Breast epithelium (tissue), 3 donors: ENCODE results near the gene SLC26A11.

Experiments used
- CTCF ChIP-seq, 3 donors: fragments of 450-650 bp; IDR thresholded peaks; one replicate each; pipeline ENCODE4 v1.5.1; 2016 to 2017; ENCODE audit warnings: antibody characterized with exemption in 3 of 3, mild to moderate bottlenecking in 3 of 3, moderate library complexity in 3 of 3
- POLR2A ChIP-seq: fragments of 450-650 bp; IDR thresholded peaks from one replicate; pipeline ENCODE4 v1.6.1; 2016; ENCODE audit warnings: antibody characterized with exemption, mild to moderate bottlenecking, moderate library complexity
- POLR2AphosphoS5 ChIP-seq, 3 donors: sonication (generic); formaldehyde crosslinking; IDR thresholded peaks; one replicate each; pipeline ENCODE4 v1.6.1; 2017; ENCODE audit warnings: antibody characterized with exemption in 3 of 3

DNA sequence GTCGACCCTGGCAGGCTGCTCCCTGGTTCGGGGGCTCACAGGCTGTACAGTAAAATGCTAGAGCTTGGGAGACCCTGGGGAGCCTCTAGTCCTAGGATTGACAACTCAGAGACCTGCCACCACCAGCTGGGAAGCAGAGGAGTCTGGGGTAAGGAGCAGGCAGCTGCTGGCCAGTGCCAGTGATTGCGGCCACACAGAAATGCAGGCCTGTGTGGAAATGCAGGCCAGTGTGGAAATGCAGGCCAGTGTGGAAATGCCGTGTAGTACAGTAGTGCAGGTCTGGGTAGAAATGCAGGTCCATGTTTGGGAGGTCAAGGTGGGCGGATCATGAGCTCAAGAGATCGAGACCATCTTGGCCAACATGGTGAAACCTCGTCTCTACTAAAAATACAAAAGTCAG is 23.6 kb upstream of the SLC26A11 start:
- no peak for TF ChIP-seq CTCF (IDR thresholded peaks at IDR 0.05)
- TF ChIP-seq POLR2A = no peak
- TF ChIP-seq POLR2AphosphoS5 (IDR thresholded peaks at IDR 0.05) = no peak
